T-helper 9 cell (primary cell): Measurements from ENCODE around the gene TTYH2.
A peak's percentile ranks its signal among the peaks of the same experiment; 100 is the strongest.

Source experiments
- DNase-seq: peaks from one replicate; pipeline ENCODE4 v3.0.0-alpha.2; 2020

Gene TTYH2

DNA sequence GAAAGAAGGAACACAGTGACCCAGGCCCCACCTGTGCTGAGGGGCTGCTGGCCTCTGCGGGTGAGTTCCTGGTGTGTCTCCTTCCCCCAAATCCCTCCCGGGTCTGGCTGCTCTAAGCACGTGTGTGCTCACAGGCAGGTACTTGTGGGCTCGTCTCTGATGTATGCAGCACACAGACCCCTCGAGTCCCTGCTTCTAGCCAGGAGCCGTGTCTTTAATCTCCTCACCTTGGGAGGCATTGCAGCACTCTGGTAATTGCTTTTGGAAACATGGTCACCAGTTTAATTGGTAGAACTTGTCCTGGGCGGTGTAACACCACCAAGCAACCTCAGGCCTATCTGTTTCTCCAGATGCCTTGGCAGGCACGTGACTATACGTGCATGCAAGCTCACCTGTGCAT, 18.7 kb upstream of the TTYH2 start:
- no peak for DNase-seq

DNA sequence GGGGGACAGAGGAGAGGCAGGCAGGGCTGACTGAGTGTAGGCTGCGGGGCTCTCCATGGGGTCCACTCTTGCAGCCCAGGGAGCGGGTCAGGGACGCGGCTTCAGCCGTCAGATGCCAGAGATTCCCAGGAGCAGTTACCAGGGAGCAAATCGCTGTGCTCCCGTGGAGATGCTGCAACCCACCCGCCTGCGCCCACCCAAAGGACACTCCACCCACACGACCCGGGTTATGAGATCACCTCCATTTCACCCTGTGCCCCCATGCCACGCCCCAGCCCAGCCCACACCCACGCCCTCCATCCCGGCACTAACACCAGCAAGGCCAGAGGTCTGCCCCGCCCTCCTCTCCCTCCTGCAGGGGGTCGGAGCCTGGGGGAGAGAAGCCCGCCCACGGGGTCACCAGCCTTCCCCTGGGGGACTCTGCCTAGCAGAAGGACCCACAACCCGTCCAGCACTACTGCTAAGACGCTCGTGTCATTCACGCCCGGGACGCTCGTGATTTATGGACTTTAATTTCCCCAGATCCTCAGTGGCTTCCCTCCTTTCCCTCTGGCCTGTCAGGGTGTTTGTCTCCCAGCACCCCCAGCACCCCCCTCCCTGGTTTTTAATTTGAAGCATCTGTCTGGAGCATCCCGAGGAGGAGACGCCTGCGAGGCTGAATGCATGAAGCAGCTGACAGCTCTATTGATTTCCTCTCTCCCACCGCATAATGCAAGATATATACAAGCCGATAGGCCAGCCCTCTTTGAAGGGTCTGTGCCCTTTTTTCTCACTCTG, 16.6 kb upstream of the TTYH2 start:
- no peak for DNase-seq

DNA sequence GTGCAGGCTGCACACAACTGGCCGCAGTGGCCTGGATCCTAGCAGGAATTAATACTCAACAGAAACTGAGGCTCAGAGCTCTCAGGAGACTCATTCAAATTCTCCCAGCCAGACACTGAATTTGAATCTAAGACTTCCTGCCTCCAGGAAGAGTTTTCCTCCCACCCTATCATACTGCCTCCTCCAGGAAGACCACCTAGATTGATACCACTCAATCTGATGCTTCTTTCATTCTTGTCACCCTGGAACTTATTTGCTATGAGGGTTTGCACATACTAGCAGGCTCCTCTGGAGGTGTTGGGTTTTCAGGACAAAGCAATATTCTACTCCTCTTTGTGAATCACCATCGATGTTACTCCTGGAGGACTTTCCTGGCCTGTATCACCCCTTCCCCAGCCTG, 15.6 kb upstream of the TTYH2 start:
- DNase-seq = no peak

DNA sequence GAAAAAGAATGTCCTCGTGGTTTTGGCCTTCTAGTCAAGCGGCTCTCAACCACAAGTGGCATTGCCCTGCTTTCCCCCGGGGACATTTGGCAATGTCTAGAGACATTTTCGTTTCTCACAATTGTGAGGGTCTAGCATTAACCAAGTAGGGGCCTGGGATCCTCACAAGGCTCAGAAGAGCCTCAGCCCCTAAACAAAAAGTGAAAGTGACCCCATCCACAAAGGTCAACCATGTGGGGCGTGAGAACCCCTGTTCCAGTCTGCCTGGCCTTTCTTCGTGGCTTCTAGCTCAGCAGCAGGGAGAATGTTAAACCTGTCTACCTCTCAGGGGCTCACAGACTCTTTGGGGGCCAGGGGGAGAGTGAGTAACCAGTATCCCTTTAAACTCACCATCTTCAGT, 14.7 kb upstream of the TTYH2 start:
- no peak for DNase-seq

DNA sequence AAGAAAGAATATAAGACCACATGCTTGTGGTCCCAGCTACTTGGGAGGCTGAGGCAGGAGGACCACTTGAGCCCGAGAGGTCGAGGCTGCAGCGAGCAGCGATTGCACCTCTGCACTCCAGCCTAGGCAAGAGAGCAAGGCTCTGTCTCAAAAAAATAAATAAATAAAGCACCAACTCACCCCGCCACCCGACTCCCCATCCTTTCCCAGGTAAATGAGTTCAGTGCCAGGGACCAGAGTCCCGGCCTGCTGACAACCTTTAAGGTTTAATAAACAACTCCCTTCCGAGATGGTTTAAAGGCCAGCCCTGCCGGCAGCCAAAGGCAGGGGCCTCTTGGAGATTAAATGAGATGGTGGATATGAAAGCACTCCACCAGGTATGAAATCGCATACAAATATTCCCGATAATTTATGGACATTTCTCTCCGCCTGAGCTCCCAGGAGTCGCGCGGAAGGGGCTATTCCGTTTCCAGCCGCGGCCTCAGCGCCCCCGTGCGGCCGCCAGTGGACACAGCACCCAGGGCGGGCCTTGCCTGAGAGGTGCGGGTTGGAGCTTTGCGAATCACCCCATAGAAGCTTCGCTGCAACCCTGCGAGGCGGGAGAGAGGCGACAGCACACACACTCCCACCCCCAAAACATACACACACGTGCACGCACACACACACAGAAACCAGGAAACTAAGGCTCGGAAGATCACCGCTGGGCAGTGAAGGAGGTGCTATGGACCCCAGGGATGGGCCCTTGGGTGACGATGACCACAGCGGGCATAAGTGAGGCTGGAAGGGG, 13.9 kb upstream of the TTYH2 start:
- peak; percentile 58 for DNase-seq

DNA sequence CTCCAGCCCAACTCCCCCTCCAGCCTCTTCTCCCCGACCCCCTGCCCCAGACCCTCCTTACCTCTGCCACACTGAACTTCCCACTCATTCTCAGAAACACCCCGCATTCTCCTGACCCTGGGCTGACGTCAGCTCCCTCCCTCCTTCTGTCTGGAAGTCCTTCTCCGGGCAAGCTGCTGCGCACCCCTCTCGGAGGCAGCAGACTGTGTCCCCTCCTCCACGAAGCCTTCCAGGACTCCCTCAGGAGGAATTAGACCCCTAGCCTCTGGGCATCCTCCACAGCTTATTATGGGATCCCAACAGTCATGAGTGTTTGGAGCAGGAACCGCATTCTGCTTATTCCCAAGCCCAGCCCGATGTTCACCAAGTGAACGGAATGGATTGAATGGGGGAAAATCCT, 13.3 kb upstream of the TTYH2 start:
- no peak for DNase-seq

DNA sequence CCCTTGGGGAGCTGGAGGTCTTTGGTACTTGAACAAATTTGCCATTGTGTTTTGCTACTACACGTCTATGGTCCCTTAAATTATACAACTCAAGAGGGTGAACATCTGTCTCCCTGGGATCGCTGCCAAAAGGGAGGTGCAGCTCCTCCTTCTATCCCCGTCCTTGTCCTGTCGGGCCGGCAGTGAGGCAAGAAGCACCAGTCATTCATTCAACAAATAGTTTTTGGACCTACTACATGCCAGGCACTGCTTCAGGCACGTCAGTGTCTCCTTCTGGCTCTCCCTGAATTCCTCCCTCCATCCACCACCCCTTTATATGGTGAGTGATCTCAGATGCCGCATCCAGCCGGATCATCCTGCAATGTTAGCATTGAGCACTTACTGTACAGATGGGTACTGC, 12.1 kb upstream of the TTYH2 start:
- no peak for DNase-seq

DNA sequence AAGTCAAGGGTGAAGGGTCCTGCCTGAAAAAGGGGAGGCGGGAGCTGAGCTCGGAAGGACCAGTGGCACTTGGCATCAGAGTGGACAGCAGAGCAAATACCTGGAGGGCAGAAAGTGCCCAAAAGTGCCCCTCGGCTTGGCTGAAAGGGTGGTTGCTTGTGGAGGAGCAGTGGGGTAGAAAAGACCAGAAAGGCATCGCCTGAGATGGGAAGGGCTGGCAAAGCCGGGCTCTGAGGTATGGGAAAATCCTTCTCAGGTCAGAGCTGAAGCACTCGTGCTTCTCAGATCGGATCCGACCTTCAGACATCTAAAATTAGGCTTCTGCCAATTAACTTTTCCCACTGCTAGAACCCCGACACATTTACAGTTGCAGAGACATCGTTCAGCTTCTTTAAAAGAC, 11.4 kb upstream of the TTYH2 start:
- no peak for DNase-seq

DNA sequence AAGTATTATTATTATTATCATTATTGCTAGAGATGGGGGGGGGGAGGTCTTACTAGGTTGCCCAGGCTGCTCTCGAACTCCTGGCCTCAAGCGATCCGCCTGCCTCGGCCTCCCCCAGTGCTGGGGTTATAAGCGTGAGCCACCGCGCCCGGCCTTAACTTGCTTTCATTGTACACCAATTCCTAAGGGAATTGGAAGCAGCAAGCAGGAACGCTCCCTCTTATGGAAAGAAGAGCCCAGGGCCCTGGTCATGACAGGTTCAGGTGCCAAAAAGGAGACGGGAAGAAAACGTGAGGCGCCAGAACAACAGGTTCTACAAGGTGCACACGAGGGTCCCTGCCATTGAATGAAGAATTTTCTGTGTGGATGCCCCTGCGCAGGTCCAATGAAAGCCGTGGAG, 10.4 kb upstream of the TTYH2 start:
- no peak for DNase-seq

DNA sequence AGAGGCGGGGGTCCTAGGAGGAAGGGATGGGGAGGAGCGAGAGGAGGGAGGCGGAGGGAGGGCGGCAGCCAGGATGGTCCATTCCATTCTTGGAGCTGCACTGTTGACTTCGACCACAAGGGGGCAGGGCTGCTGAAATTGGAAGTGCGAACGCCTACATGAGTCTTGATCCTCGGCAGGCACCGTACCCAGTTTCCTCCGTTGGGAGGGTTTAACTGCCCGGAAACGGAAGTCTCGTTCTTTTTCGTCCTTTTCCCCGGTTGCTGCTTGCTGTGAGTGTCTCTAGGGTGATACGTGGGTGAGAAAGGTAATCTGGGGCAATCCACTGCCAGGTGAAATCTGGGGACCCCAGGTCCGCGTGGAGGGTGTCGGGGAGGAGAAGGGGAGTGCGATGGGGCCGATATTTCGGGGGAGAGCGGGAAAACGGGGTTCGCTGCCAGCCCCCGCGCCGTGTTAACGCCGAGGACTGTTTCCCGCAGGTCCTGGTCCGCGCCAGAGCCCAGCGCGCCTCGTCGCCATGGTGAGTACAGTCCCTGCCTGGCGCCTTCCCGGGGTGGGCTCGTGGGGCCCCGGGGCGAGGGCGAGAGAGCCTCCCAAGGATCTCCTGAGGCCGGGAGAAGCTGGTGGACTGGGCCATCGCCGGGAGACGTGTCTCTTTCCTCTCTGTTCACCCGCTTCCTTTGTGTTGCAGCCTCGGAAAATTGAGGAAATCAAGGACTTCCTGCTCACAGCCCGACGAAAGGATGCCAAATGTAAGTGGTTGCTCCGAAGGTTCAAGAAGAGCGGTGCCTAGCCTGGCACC, 9.7 kb upstream of the TTYH2 start, which contains the start of gene RPL38:
Gene RPL38 (plus strand): TSS at position 240 of the 802 bp plus-strand sequence. CDS start 278 bp downstream, at position 518.
- DNase-seq = peak; percentile 98

DNA sequence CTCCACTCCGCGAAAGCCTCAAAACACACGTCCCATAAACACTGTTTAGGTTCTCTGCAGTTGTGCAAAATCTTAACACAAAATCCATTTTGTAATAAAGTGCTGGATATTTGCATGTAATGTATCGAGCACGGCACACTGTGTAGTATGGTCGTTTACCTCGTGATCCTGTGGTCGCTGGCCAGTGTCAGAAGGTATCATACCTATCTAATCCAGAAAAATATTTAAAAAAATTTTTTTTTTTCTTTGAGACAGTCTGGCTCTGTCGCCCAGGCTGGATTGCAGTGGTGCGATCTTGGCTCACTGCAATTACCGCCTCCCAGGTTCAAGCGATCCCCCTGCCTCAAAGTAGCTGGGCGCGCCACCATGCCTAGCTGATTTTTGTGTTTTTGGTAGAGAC, 8.9 kb upstream of the TTYH2 start:
- no peak for DNase-seq

DNA sequence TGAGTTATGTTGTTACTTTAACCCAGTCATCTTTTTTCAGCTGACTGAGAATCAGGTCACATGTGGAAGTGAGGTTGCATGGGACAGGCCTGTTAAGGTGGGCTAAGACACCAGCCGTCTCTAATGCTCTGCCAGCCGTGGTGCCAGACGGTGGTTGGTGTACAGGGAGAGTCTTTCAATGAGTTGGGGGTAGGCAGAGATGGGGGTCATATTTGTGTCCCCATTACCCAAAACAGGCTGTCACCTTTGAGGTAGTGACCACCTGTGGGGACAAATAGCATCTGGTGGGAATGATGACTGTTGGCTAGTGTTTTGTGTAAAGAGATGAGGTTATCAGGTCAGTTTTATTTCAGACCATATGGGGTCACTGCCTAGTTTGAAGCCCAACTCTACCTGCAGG, 8.1 kb upstream of the TTYH2 start:
- DNase-seq = no peak

DNA sequence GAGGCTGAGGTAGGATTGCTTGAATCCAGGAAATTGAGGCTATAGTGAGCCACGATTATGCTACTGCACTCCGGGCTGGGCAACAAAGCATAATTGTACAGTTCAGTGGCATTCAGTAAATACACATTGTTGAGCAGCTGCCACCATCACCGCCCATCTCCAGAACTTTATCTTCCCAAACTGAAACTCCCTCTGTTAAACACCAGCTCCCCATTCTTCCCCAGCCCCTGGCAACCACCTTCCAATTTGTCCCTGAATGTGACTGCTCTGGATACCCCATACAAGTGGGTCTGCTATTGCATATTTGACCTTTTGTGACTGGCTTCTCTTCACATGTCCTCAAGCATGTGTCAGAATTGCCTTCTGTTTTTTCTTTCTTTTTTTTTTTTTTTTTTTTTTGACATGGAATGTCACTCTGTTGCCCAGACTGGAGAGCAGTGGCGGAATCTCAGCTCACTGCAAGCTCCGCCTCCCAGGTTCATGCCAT, 7.0 kb upstream of the TTYH2 start:
- DNase-seq = no peak

DNA sequence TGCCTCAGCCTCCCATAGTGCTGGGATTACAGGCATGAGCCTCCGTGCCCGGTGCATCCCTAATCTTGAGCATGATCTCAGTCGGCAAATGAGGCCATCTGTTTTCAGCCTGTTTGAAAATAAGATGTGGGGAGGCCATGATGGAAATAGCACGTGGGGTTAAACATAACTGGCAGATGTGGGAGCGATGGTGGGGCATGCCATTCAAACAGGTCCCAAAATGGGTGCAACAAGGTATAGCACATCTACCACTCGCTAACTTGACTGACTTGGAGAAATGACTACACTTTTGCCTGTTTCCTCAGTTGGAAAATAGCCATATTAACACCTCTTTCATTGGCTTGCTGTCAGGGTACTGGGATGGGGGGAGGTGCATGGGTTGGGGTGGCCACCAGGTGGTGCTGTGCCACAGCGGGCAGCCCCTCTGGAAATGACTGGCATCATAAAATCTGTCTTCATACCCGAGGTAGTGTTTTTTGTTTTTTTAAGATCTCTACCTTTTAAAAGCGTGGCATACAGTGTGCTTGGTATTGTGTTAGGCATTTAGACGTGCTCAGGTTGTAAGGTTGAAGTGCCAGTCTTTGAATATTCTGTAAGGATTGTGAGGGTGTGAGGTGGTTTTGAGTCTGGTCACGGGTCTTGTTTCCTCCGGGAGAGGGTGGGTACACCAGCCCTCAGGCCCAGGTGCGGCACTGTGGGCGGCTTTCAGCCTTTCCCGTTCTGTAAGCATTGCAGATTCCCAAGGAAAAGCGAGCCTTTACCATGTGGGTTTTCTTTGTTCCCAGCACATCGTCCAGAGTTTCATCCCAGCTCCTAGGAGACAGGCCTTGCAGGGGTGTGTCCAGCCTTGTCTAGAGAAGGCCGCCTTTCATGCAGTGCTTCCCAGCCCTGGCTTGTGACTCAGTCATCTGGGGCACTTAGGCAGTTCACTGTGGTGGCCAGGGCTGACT, 2.9 kb upstream of the TTYH2 start:
- peak; percentile 76 for DNase-seq

DNA sequence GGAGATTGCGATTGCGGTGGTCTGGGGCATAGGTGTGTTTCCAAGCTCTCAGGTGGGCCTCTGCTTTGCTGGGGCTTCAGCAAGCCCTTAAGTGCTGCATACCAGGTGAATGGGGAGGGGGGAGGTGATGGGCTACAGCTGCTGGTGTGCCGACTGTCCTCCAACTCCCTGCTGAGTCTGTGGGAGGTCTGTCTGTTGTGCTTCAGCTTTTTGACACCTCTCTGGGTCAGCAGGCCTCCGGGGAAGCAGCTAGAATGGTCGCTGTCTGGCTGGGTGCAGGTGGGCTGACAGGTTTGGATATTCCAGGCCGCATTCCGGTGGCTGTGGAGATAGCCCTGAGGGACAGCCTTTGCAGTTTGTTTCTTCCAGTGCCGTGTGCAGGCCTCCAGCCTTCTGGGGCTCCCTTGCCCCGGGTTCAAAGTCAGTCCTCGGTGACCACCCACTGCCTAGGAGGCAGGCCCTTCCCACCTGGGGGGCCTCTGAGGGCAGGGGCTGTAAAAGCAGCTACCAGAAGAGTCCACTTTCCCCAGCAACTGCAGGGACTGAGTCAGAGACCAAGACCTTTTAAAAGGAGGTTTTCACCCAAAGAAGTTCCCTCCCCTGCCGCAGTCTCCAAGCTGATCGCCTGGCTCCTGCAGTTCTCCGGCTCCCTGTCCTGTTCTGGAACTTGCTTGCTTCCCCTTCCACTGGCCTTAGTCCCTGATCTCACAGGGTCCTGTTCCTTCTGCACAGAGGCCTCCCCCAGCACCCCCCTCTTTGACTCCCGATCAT, 2.0 kb upstream of the TTYH2 start:
- DNase-seq = no peak

DNA sequence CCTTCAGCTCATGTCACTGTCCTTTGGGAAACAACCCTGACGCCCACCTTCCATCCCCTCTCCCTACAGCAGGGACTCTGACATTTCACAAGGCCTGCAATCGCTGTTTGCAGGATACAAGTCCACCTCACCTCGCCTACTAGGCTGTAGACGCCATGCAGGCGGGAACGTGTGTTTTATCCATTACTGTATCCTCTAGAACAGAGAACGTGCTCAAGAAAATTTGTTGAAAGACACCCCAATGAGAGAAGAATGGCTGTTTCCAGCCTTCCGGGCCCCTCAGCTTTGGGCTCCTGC, 1.5 kb upstream of the TTYH2 start:
- no peak for DNase-seq

DNA sequence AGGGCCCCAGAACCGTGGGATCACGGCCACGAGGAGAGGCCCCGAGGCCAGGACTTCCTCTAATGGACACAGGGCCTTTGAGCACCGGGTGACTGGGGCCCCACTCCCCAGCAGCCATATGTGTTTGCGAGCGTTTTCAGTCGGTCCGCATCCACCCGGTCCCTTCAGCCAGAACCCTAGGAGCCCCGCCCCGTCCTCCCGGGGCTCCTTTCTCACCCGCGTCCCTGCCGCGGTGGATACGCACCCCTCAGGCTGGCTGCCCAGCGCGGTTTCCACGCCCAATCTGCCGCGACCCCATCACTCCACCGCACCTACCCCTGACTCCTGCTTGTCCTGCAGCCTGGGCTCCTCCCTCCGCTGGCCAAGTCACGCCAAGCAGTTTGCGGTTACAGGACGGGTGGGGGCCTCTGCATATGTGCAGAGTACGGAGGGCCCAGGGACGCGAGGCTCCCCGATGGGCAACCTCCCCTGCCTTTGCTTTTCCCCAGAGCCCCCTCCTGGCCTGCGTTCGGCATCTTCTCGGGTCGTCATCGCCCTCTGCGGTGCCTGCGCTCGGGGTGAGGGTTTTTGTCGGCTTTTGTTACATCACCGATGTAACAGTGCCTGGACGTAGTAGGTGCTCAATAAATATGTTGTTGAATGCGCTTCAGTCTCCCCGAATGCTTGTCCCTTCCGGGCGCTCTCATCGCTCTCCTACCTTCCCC, 1.0 kb upstream of the TTYH2 start:
- DNase-seq = no peak

DNA sequence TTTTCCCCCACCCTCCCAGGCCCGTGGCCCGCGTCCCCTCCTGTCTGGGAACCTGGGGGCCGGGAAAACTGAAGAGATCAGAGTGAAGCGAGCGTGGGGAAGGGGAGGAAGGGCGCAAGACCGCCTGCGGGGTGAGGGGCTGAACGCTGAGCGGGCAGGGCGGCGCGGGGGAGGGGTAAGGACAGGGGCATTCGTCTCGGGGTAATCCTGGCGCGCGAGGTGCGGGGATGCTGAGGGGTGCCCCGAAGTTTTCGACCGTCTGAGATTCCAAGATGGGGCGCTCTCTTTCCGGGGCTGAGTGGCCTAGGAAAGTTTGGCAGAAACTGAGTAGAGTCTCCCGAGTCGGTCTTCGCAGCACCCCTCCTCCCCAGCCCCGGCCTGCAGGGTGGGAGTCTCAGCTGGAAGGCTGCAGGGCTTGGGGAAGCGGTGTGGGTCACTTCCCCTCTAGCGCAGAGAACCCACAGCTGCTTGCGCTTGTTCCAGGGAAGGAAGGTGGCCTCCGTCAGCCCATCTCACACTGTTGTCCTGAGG, 555 bp downstream of the TTYH2 start:
- no peak for DNase-seq

DNA sequence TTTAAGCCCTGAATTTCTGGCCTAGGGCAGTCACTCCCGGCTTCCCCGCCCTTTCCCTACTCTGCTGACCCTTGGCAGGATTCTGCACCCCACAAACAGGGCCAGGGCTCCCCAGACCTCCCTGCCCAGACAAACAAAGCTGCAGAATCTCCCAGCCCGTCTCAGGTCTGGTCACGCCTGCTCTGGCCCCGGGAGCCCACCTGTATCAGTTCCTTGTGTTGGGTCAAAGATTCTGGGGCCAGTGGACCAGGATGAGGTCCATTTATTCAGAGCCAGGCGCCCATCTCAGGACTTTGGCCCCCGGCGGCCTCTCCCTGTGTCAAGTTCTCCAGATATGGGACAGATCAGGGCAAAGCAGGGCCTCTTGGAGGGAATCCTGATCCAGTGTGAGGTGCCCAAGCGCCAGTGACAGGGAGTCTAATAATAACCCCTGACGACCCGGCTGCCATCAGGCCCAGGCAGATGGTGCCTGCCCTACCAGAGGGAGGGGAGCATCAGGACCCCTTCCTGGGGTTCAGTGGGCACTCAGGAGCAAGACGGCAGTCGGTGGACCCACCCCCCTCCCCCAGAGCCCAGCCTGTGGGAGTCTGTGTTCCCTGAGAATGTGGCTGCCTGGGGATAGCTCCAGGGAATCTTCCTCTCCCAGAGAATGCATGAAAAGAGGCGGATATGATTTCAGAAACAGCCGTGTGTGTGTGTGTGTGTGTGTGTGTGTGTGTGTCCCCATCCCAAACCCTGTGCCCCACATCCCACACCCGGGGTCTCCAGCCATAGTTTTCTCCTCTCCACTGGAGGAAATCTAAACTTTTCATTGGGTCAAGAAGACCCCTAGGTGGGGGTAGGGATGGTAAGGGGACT, 1.3 kb downstream of the TTYH2 start:
- no peak for DNase-seq

DNA sequence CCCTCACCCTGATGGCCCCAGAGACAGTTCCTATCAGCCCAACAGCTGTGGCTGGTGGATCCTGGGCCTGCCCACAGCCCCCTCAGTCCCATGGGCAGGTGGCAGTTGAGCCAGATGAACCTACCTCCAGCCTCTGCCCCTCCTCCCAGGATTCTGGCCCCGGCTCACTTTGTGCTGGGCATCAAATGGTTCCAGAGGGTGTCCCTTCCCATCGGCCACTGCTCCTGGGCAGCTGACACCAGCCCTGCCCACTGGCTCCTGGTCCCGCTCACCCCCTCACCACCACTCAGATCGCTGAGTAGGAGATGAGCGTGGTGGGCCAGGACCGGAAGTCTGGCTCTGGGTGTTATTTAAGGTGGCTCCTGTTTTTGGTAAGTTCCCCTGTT, 2.0 kb downstream of the TTYH2 start:
- DNase-seq = no peak
